HFF-Myc (cell line): Measurements from ENCODE around the gene MICU1.
"Not testable (repeated sequence)": the region's sequence is repeated elsewhere in the genome, so short reads cannot be mapped to it uniquely, and the experiment has no call there.

ENCODE experiments used
- DNase-seq: peaks from one replicate; pipeline ENCODE4 v3.0.0-alpha.2; 2011; ENCODE audit warnings: low read depth; ENCODE audit errors: extremely low read depth
- H3K4me3 ChIP-seq: replicated peaks from 2 replicates; pipeline ENCODE4 v1.5.1; 2011; ENCODE audit warnings: low read depth, mild to moderate bottlenecking, control low read depth, low read length
- CTCF ChIP-seq: IDR thresholded peaks from 2 replicates; pipeline ENCODE4 v1.5.1; 2012; ENCODE audit warnings: mild to moderate bottlenecking, low read depth, low read length, control low read depth; ENCODE audit errors: missing control alignments

The MICU1 gene

GRCh38 chr10:72449941-72450441 lies 175.9 kb downstream of the MICU1 start:
- no peak for DNase-seq
- TF ChIP-seq CTCF = no peak
- H3K4me3 ChIP-seq = no peak overlapping the region

- TF ChIP-seq CTCF = no peak
- no peak for DNase-seq
- no peak overlapping the region for H3K4me3 ChIP-seq
These were observed 180.0 kb downstream of the MICU1 start for GRCh38 chr10:72445851-72446250.

GRCh38 chr10:72442969-72443368 lies 182.9 kb downstream of the MICU1 start:
- H3K4me3 ChIP-seq = not testable (repeated sequence)

GRCh38 chr10:72435570-72435969 lies 190.3 kb downstream of the MICU1 start:
- no peak for DNase-seq
- no peak overlapping the region for H3K4me3 ChIP-seq
- no peak for TF ChIP-seq CTCF

More at GRCh38 chr10:72442969-72443368, 182.9 kb downstream of the MICU1 start:
- DNase-seq = not testable (repeated sequence)

- not testable (repeated sequence) for DNase-seq, H3K4me3 ChIP-seq
These were observed 194.9 kb downstream of the MICU1 start for GRCh38 chr10:72430936-72431335.

- H3K4me3 ChIP-seq = no peak overlapping the region
- TF ChIP-seq CTCF = no peak
- no peak for DNase-seq
These were observed 195.9 kb downstream of the MICU1 start for GRCh38 chr10:72429931-72430330.

GRCh38 chr10:72426986-72427385 lies 198.9 kb downstream of the MICU1 start:
- TF ChIP-seq CTCF = no peak
- H3K4me3 ChIP-seq = no peak overlapping the region
- DNase-seq = no peak

- no peak for DNase-seq
- TF ChIP-seq CTCF = no peak
- H3K4me3 ChIP-seq = no peak overlapping the region
These were observed 200.7 kb downstream of the MICU1 start for GRCh38 chr10:72425133-72425532.
